Metanephros (tissue), 2 donors: ENCODE data around the gene GLE1. TPM values are rescaled to one million over a fixed set of nuclear protein-coding genes. Genes with fewer than 3 reads are reported as not detected.

Experiments
- small RNA-seq: library from RNA; depleted of rRNA; stranded (forward); fragments of <200 nt; gene quantifications from one replicate; pipeline ENCODE3, GENCODE V24; 2014; ENCODE audit warnings: low replicate concordance
- total RNA-seq: library from RNA; depleted of rRNA; stranded (reverse); fragments of >200 nt; gene quantifications from one replicate; pipeline ENCODE4 v1.2.3, GENCODE V29; 2014

The GLE1 gene, protein sequence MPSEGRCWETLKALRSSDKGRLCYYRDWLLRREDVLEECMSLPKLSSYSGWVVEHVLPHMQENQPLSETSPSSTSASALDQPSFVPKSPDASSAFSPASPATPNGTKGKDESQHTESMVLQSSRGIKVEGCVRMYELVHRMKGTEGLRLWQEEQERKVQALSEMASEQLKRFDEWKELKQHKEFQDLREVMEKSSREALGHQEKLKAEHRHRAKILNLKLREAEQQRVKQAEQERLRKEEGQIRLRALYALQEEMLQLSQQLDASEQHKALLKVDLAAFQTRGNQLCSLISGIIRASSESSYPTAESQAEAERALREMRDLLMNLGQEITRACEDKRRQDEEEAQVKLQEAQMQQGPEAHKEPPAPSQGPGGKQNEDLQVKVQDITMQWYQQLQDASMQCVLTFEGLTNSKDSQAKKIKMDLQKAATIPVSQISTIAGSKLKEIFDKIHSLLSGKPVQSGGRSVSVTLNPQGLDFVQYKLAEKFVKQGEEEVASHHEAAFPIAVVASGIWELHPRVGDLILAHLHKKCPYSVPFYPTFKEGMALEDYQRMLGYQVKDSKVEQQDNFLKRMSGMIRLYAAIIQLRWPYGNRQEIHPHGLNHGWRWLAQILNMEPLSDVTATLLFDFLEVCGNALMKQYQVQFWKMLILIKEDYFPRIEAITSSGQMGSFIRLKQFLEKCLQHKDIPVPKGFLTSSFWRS
- total RNA-seq = 17.7 TPM

GRCh38 chr9:128504485-128505413, at the start of gene GLE1:
Gene GLE1, plus strand, starts transcription at chr9:128504719. Its CDS starts 87 bp downstream, at chr9:128504806.

GRCh38 chr9:128455849-128456612, 48.5 kb upstream of the GLE1 start, which contains the start of gene ODF2:
Gene ODF2, plus strand, starts transcription at chr9:128456006. Its CDS starts 86 bp downstream, at chr9:128456092.

GRCh38 chr9:128552153-128552743, 47.7 kb downstream of the GLE1 start, which contains the start of gene SPTAN1:
Gene SPTAN1, plus strand, starts transcription at chr9:128552587. Its CDS starts 14,154 bp downstream, at chr9:128566741.

Small RNAs within 50 kb of the gene (small RNA-seq; reads per million reads assigned to genes)
- not detected for gene RNU7-171P

Other genes with a start within 250 kb of the GLE1 start
- gene GOLGA2, start 228.7 kb upstream of the GLE1 start, total RNA-seq = 84.7 TPM
- gene SWI5, start 228.4 kb upstream of the GLE1 start, total RNA-seq = 25.7 TPM
- gene TRUB2, start 182.3 kb upstream of the GLE1 start, total RNA-seq = 26.6 TPM
- 61.0 TPM for gene COQ4, start 181.9 kb upstream of the GLE1 start, total RNA-seq
- gene SLC27A4, start 164.2 kb upstream of the GLE1 start, total RNA-seq = 23.7 TPM
- 38.7 TPM for gene URM1, start 133.3 kb upstream of the GLE1 start, total RNA-seq
- 43.3 TPM for gene CERCAM, start 83.9 kb upstream of the GLE1 start, total RNA-seq
- gene ODF2, start 48.7 kb upstream of the GLE1 start, total RNA-seq = 25.3 TPM
- gene SPTAN1, start 47.9 kb downstream of the GLE1 start, total RNA-seq = 573 TPM
- 73.6 TPM for gene DYNC2I2, start 152.1 kb downstream of the GLE1 start, total RNA-seq
- gene SET, start 184.5 kb downstream of the GLE1 start, total RNA-seq = 203 TPM
- gene PKN3, start 197.8 kb downstream of the GLE1 start, total RNA-seq = 6.1 TPM
- 44.6 TPM for gene ZDHHC12, start 219.4 kb downstream of the GLE1 start, total RNA-seq